Gastrocnemius medialis (tissue), 4 donors: Measurements from ENCODE around the gene LYL1. TPM values are rescaled to one million over a fixed set of nuclear protein-coding genes. Genes with fewer than 3 reads are reported as not detected.

Experiments used
- ATAC-seq, 2 donors: fragments of 150-250 bp; one replicate each; pipeline ENCODE4 v1.9.1; 2016
- DNase-seq, 2 donors: peaks; one replicate each; pipeline ENCODE4 v3.0.0-alpha.2; 2019
- H3K27ac ChIP-seq, 4 donors: fragments of 200-600 bp; sonication (generic); 1 replicate in 1 of 4; 2 replicates in 3 of 4; pipeline ENCODE4 v1.5.1; 2016 to 2018; ENCODE audit warnings: mild to moderate bottlenecking in 2 of 4, moderate library complexity in 1 of 4
- H3K27me3 ChIP-seq, 3 donors: fragments of 200-600 bp; sonication (generic) in 2 of 3; 1 replicate in 1 of 3; 2 replicates in 2 of 3; pipeline versions ENCODE4 v1.5.1 to v1.6.0; 2016 to 2019; ENCODE audit warnings: mild to moderate bottlenecking in 1 of 3, moderate library complexity in 1 of 3
- H3K36me3 ChIP-seq, 2 donors: fragments of 200-600 bp; sonication (generic) in 1 of 2; one replicate each; pipeline ENCODE4 v1.5.1; 2017 to 2018
- H3K4me1 ChIP-seq, 2 donors: fragments of 200-600 bp; sonication (generic) in 1 of 2; one replicate each; pipeline ENCODE4 v1.5.1; 2016 to 2017; ENCODE audit warnings: mild to moderate bottlenecking in 2 of 2
- H3K4me3 ChIP-seq, 4 donors: fragments of 200-600 bp; sonication (generic) in 3 of 4; 1 replicate in 1 of 4; 2 replicates in 3 of 4; pipeline ENCODE4 v1.5.1; 2016 to 2019; ENCODE audit warnings: mild to moderate bottlenecking in 2 of 4
- H3K9me3 ChIP-seq, 3 donors: fragments of 200-600 bp; sonication (generic) in 2 of 3; 1 replicate in 1 of 3; 2 replicates in 2 of 3; pipeline ENCODE4 v1.5.1; 2016 to 2019
- POLR2A ChIP-seq, 2 donors: fragments of 450-650 bp; IDR thresholded peaks; one replicate each; pipeline ENCODE4 v1.6.1; 2017; ENCODE audit warnings: antibody characterized with exemption in 2 of 2, mild to moderate bottlenecking in 2 of 2, moderate library complexity in 2 of 2
- in situ Hi-C, 4 donors: fragments of 200-750 bp; cut with MboI; loops; one replicate each; pipeline versions ENCODE4 v1.15.0 to v1.8.0; 2017; ENCODE audit warnings: low sequenced_read_pairs in 4 of 4
- intact Hi-C: fragments of 100-400 bp; cut with DNase I; formaldehyde crosslinking; loops from one replicate; pipeline ENCODE4 v1.15.1; 2023; ENCODE audit warnings: low total_unique reads
- total RNA-seq, 4 donors: library from RNA; depleted of rRNA; stranded (reverse); fragments of >200 nt; gene quantifications; one replicate each; pipeline versions ENCODE4 v1.1.0 to v1.2.3, GENCODE V29; 2016
- TF ChIP-seq, protein P1 (sequence below), 5 experiments: fragments of 450-650 bp in 3 of 5; fragments of 200-600 bp in 2 of 5; sonication (generic) in 2 of 5; IDR thresholded peaks in 4 of 5; conservative IDR thresholded peaks in 1 of 5; 1 replicate in 4 of 5; 2 replicates in 1 of 5; pipeline ENCODE4 v1.5.1; 2016 to 2019; ENCODE audit warnings: antibody characterized with exemption in 5 of 5, mild to moderate bottlenecking in 3 of 5, moderate library complexity in 3 of 5

The LYL1 gene
- total RNA-seq, 4 donors from 2014 or later, result 2.6 to 5.0 (median 3.1) TPM

DNA sequence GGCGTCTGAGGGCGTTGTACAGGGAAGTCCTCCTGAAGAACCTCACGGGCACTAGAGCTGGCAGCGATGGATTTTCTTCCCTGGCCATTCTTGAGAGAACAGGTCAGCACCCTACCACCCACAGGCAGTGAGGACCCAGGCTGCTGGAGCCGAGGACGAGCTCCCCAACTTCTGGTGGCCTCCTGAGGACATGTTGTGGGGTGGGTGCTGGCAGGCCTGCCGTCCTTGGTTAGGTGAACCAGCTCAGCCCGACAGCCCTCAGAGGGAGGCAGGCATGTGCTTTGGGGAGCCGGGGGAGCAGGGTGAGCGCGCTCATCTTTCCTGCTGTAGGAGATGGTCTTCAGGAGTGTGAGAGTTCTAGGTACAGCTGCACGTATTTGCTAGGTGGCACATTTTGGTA is 15.4 kb downstream of the LYL1 start:
- Histone ChIP-seq H3K9me3 (no peaks in the 10 kb centered on the region), H3K4me3 (no peak overlapping the region), H3K4me1 (peaks cover 14 to 20% of the 10 kb centered on the region in 2 donors), H3K36me3 (peaks cover 0 to 3% of the 10 kb centered on the region in 2 donors), H3K27ac (peak overlapping the region in 1 of 4 donors; percentile 29), H3K27me3 (no peaks in the 10 kb centered on the region)
- in situ Hi-C loops, result no loop called here
- DNase-seq, result no peak
- TF ChIP-seq POLR2A (IDR thresholded peaks at IDR 0.05), result no peak
- TF ChIP-seq, protein P1, sequence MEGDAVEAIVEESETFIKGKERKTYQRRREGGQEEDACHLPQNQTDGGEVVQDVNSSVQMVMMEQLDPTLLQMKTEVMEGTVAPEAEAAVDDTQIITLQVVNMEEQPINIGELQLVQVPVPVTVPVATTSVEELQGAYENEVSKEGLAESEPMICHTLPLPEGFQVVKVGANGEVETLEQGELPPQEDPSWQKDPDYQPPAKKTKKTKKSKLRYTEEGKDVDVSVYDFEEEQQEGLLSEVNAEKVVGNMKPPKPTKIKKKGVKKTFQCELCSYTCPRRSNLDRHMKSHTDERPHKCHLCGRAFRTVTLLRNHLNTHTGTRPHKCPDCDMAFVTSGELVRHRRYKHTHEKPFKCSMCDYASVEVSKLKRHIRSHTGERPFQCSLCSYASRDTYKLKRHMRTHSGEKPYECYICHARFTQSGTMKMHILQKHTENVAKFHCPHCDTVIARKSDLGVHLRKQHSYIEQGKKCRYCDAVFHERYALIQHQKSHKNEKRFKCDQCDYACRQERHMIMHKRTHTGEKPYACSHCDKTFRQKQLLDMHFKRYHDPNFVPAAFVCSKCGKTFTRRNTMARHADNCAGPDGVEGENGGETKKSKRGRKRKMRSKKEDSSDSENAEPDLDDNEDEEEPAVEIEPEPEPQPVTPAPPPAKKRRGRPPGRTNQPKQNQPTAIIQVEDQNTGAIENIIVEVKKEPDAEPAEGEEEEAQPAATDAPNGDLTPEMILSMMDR (IDR thresholded peaks at IDR 0.05 in 4 of 5, conservative IDR thresholded peaks at IDR 0.05 in 1 of 5), result no peak
- ATAC-seq, result no peak
- intact Hi-C loops, result no loop called here

DNA sequence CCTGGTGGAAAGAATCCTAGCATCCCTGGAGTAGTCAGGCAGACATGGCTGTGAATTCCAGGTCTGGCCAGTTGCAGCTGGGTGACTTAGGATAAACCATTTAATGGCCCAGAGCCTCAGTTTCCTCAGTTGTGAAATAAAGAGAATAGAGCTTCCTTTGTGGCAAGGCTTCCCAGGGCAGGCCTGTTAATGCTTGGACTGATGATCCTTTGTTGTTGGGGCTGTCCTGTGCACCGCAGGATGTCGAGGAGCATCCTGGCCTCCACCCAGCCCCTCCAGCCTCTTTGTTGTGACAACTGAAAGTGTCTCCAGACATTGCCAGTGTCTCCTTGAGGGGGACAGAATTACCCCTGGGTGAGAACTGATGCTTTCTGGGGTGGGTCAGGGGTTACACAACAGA is 16.3 kb downstream of the LYL1 start:
- H3K4me3 ChIP-seq, result no peak overlapping the region
- H3K27ac ChIP-seq, result peak overlapping the region in 1 of 4 donors; percentile 59
- no peaks in the 10 kb centered on the region for H3K27me3 ChIP-seq
- TF ChIP-seq, protein P1 (IDR thresholded peaks at IDR 0.05 in 4 of 5, conservative IDR thresholded peaks at IDR 0.05 in 1 of 5), result no peak
- no peak for TF ChIP-seq POLR2A (IDR thresholded peaks at IDR 0.05)
- no peak for ATAC-seq
- peaks cover 19 to 23% of the 10 kb centered on the region in 2 donors for H3K4me1 ChIP-seq
- peaks cover 0 to 7% of the 10 kb centered on the region in 2 donors for H3K36me3 ChIP-seq
- in situ Hi-C loops, result no loop called here
- no peak for DNase-seq
- no peaks in the 10 kb centered on the region for H3K9me3 ChIP-seq
- intact Hi-C loops, result no loop called here

DNA sequence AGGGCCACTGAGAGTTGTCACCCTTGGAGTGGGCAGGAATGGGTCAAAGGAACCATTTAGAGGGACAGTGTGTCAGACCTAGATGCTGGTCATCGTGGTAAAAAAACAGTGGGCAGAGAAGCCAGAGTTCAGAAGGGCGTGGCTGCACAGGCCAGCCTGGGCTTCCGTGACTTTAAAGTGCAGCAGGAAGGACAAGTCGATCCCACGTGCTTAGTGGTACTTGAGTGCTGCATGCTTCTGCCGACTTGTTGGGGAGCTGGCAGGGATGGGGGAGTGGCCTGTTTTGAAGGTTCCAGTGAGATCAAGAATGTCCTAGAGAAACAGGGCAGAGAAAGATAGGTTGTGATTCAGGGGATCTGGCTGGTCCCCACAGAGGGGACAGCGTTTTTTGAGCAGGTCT is 17.0 kb downstream of the LYL1 start:
- intact Hi-C loops (no loop called here), in situ Hi-C loops (no loop called here)
- ATAC-seq (no peak), DNase-seq (no peak)
- H3K27me3 ChIP-seq, result no peaks in the 10 kb centered on the region
- TF ChIP-seq POLR2A (IDR thresholded peaks at IDR 0.05), result no peak
- TF ChIP-seq, protein P1 (IDR thresholded peaks at IDR 0.05 in 4 of 5, conservative IDR thresholded peaks at IDR 0.05 in 1 of 5), result no peak
- H3K4me1 ChIP-seq, result peaks cover 15 to 22% of the 10 kb centered on the region in 2 donors
- H3K4me3 ChIP-seq, result no peak overlapping the region
- peaks cover 0 to 7% of the 10 kb centered on the region in 2 donors for H3K36me3 ChIP-seq
- no peaks in the 10 kb centered on the region for H3K9me3 ChIP-seq
- H3K27ac ChIP-seq, result peak overlapping the region in 2 of 4 donors; percentile 53 to 59

DNA sequence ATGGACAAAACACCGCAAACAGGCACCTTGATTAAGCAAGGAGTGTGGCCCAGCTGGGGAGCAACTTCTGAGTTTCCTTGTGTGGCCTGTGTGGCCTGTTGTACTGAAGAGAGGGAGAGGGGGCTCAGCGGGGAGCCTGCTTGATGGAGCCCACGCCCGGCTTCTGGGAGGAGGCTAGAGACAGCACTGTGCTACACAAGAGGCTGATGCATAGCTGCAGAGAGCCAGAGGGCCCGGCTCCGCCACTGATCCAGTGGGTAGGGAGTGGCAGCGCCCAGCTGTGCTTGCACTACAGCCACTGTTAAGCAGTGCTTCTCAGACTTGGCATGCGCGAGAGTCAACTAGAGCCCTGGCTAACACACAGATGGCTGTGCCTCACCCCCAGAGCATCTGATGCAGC is 19.0 kb downstream of the LYL1 start:
- Histone ChIP-seq H3K27me3 (no peaks in the 10 kb centered on the region), H3K4me1 (peaks cover 26 to 36% of the 10 kb centered on the region in 2 donors), H3K4me3 (no peak overlapping the region), H3K36me3 (peaks cover 0 to 7% of the 10 kb centered on the region in 2 donors), H3K9me3 (no peaks in the 10 kb centered on the region), H3K27ac (peak overlapping the region; percentile 65 to 100 (median 82))
- TF ChIP-seq, protein P1 (IDR thresholded peaks at IDR 0.05 in 4 of 5, conservative IDR thresholded peaks at IDR 0.05 in 1 of 5), result no peak
- TF ChIP-seq POLR2A (IDR thresholded peaks at IDR 0.05), result no peak
- ATAC-seq, result no peak
- no peak for DNase-seq
- intact Hi-C loops, result no loop called here
- in situ Hi-C loops, result no loop called here

DNA sequence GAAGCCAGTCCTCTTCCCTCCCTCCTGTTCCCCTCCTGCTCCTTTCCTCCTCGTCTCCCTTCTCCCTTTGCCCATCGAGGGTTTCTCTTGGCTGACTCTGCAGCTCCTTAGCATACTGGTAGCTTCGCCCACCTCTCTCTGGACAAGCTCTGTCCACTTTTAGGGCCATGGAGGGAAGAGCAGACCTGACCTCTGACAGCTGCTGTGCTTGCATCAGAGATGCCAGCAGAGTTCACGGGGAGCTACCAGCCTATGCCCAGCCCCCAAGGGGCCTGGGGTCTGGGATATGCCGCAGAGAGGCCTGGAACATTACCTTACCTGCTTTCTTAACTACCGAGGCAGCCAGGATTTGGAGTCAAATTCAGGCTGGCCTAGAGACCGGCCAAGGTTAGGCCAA is 19.7 kb downstream of the LYL1 start:
- DNase-seq, result no peak
- intact Hi-C loops, result no loop called here
- Histone ChIP-seq H3K4me1 (peaks cover 32 to 42% of the 10 kb centered on the region in 2 donors), H3K36me3 (peaks cover 0 to 7% of the 10 kb centered on the region in 2 donors), H3K27me3 (no peaks in the 10 kb centered on the region), H3K4me3 (no peak overlapping the region), H3K9me3 (no peaks in the 10 kb centered on the region), H3K27ac (peak overlapping the region; percentile 65 to 100 (median 82))
- TF ChIP-seq POLR2A (IDR thresholded peaks at IDR 0.05), result no peak
- TF ChIP-seq, protein P1 (IDR thresholded peaks at IDR 0.05 in 4 of 5, conservative IDR thresholded peaks at IDR 0.05 in 1 of 5), result no peak
- ATAC-seq, result no peak
- in situ Hi-C loops, result no loop called here
